NCI-H1092 (cell line): Measurements from ENCODE around the gene ZNF841.
"Not testable (repeated sequence)": the region's sequence is repeated elsewhere in the genome, so short reads cannot be mapped to it uniquely, and the experiment has no call there.

Experiments used
- DNase-seq: peaks from one replicate; lab custom pipeline; 2025; lab: John Stamatoyannopoulos, UW

Gene ZNF841

GRCh38 chr19:52095172-52096014 is at the start of gene ZNF841:
Gene ZNF841 (minus strand): TSS chr19:52095765. CDS start chr19:52084801, 10,964 bp downstream.
- peak; percentile 79 for DNase-seq

GRCh38 chr19:52142001-52142595 is 46.5 kb upstream of the ZNF841 start:
- DNase-seq = no peak

GRCh38 chr19:52141203-52141602 is 45.6 kb upstream of the ZNF841 start:
- DNase-seq = no peak

- no peak for DNase-seq
Observed at GRCh38 chr19:52140032-52140710, 44.6 kb upstream of the ZNF841 start.

GRCh38 chr19:52139252-52140031 is 43.9 kb upstream of the ZNF841 start, which contains the start of gene ZNF616:
Gene ZNF616 (minus strand): TSS chr19:52139938. CDS start chr19:52130512, 9,426 bp downstream.
- DNase-seq = peak; percentile 88

- no peak for DNase-seq
Observed at GRCh38 chr19:52138983-52139251, 43.4 kb upstream of the ZNF841 start.

- peak; percentile 44 for DNase-seq
Observed at GRCh38 chr19:52138278-52138982, 42.9 kb upstream of the ZNF841 start.

- no peak for DNase-seq
Observed at GRCh38 chr19:52120286-52120685, 24.7 kb upstream of the ZNF841 start.

GRCh38 chr19:52115526-52116053 is 20.0 kb upstream of the ZNF841 start:
- DNase-seq = no peak

- DNase-seq = no peak
Observed at GRCh38 chr19:52114691-52115090, 19.1 kb upstream of the ZNF841 start.

GRCh38 chr19:52112624-52113023 is 17.1 kb upstream of the ZNF841 start:
- no peak for DNase-seq

GRCh38 chr19:52110780-52111179 is 15.2 kb upstream of the ZNF841 start:
- DNase-seq = no peak

- no peak for DNase-seq
Observed at GRCh38 chr19:52102782-52103181, 7.2 kb upstream of the ZNF841 start.

- DNase-seq = no peak
Observed at GRCh38 chr19:52101866-52102562, 6.4 kb upstream of the ZNF841 start.

GRCh38 chr19:52099497-52100138 is 4.1 kb upstream of the ZNF841 start:
- DNase-seq = no peak

GRCh38 chr19:52096416-52096815 is 851 bp upstream of the ZNF841 start:
- not testable (repeated sequence) for DNase-seq

GRCh38 chr19:52094526-52095130 is 937 bp downstream of the ZNF841 start:
- no peak for DNase-seq

- no peak for DNase-seq
Observed at GRCh38 chr19:52086481-52086880, 9.1 kb downstream of the ZNF841 start.

GRCh38 chr19:52070496-52070895 is 25.1 kb downstream of the ZNF841 start:
- no peak for DNase-seq

- no peak for DNase-seq
Observed at GRCh38 chr19:52069653-52070052, 25.9 kb downstream of the ZNF841 start.
